Measurements from ENCODE around the gene RNF144A.

- TF ChIP-seq CTCF (IDR thresholded peaks at IDR 0.05): no peak
- TF ChIP-seq ZFX (IDR thresholded peaks at IDR 0.05; ENCODE audit: borderline replicate concordance): no peak
Measured at GRCh38 chr2:6917761-6918421, 679 bp downstream of the RNF144A start.
